HepG2 (cell line): ENCODE data around the gene DAPK3. TPM values are rescaled to one million over a fixed set of nuclear protein-coding genes. Genes with fewer than 3 reads are reported as not detected.

ENCODE experiments used
- FOXA1 ChIP-seq, 2 experiments: fragments of 450-650 bp in 1 of 2; sonication (generic) in 1 of 2; formaldehyde crosslinking in 1 of 2; IDR thresholded peaks; 2 replicates each; pipeline versions ENCODE4 v1.4.0 to v1.6.1; 2016 to 2020; ENCODE audit warnings: missing genetic modification reagents in 1 of 2
- ISL2 ChIP-seq: sonication (generic); formaldehyde crosslinking; IDR thresholded peaks from 2 replicates; pipeline ENCODE4 v1.5.0; 2020; ENCODE audit warnings: missing genetic modification reagents
- KDM1A ChIP-seq: IDR thresholded peaks from 2 replicates; pipeline ENCODE4 v1.6.1; 2016; ENCODE audit warnings: missing compliant biosample characterization
- MED13 ChIP-seq: sonication (generic); formaldehyde crosslinking; IDR thresholded peaks from 2 replicates; pipeline ENCODE4 v1.5.0; 2020; ENCODE audit warnings: missing genetic modification reagents
- SETDB1 ChIP-seq: sonication (generic); formaldehyde crosslinking; IDR thresholded peaks from 2 replicates; pipeline ENCODE4 v1.5.1; 2020; ENCODE audit warnings: missing genetic modification reagents, mild to moderate bottlenecking, borderline replicate concordance
- SMAD9 ChIP-seq: sonication (generic); formaldehyde crosslinking; IDR thresholded peaks from 2 replicates; pipeline ENCODE4 v1.5.1; 2020; ENCODE audit warnings: mild to moderate bottlenecking, missing genetic modification reagents
- ZBTB1 ChIP-seq: sonication (generic); formaldehyde crosslinking; IDR thresholded peaks from 2 replicates; pipeline ENCODE4 v1.4.0; 2020; ENCODE audit warnings: missing genetic modification reagents, borderline replicate concordance
- ZNF468 ChIP-seq: sonication (generic); formaldehyde crosslinking; IDR thresholded peaks from 2 replicates; pipeline ENCODE4 v1.8.0; 2022; ENCODE audit warnings: mild to moderate bottlenecking, moderate library complexity, missing genetic modification reagents
- ZNF543 ChIP-seq: sonication (generic); formaldehyde crosslinking; IDR thresholded peaks from 2 replicates; pipeline ENCODE4 v1.4.0; 2020; ENCODE audit warnings: mild to moderate bottlenecking, missing genetic modification reagents
- ZNF547 ChIP-seq: sonication (generic); formaldehyde crosslinking; IDR thresholded peaks from 2 replicates; pipeline ENCODE4 v1.5.1; 2020; ENCODE audit warnings: mild to moderate bottlenecking, missing genetic modification reagents
- ZNF570 ChIP-seq: sonication (generic); formaldehyde crosslinking; IDR thresholded peaks from 2 replicates; pipeline ENCODE4 v1.4.0; 2020; ENCODE audit warnings: mild to moderate bottlenecking, missing genetic modification reagents, borderline replicate concordance
- polyA plus RNA-seq, 8 experiments: library from polyadenylated mRNA; depleted of rRNA in 3 of 8; stranded (reverse) in 7 of 8; unstranded in 1 of 8; fragments of >200 nt; fragmentation: Illumina TruSeq in 4 of 8; extraction: Trizol in 4 of 8; gene quantifications; 2 replicates each; pipeline versions ENCODE4 v1.2.1 to v1.2.3, GENCODE V29; 2011 to 2016; ENCODE audit warnings: low read depth in 4 of 8, missing spikeins in 1 of 8, mixed read lengths in 1 of 8; ENCODE audit not compliant: insufficient read depth in 1 of 8
- total RNA-seq, 5 experiments: library from RNA; depleted of rRNA; stranded (reverse); fragments of >200 nt; fragmentation: Illumina TruSeq; extraction: Trizol; gene quantifications; 2 replicates each; pipeline ENCODE4 v1.2.3, GENCODE V29; 2016; ENCODE audit warnings: low read depth in 1 of 5
- TF ChIP-seq, protein P1 (sequence below): sonication (generic); formaldehyde crosslinking; IDR thresholded peaks from 2 replicates; pipeline ENCODE4 v1.4.0; 2020; ENCODE audit warnings: missing genetic modification reagents
- TF ChIP-seq, protein P2 (sequence below): sonication (generic); formaldehyde crosslinking; IDR thresholded peaks from 2 replicates; pipeline ENCODE4 v1.9.0; 2022; ENCODE audit warnings: missing genetic modification reagents, mild to moderate bottlenecking, borderline replicate concordance
- TF ChIP-seq, protein P3 (sequence below): sonication (generic); formaldehyde crosslinking; IDR thresholded peaks from 2 replicates; pipeline ENCODE4 v1.5.0; 2020; ENCODE audit warnings: missing genetic modification reagents
- TF ChIP-seq, protein P4 (sequence below): sonication (generic); formaldehyde crosslinking; IDR thresholded peaks from 2 replicates; pipeline ENCODE4 v1.4.0; 2020; ENCODE audit warnings: mild to moderate bottlenecking, missing genetic modification reagents
- TF ChIP-seq, protein P5 (sequence below): IDR thresholded peaks from 2 replicates; pipeline ENCODE4 v1.6.1; 2012; ENCODE audit warnings: low read length, improper control_type of control experiment
- TF ChIP-seq, protein P6 (sequence below): sonication (generic); formaldehyde crosslinking; IDR thresholded peaks from 2 replicates; pipeline ENCODE4 v1.4.0; 2020; ENCODE audit warnings: mild to moderate bottlenecking, missing genetic modification reagents
- TF ChIP-seq, protein P7 (sequence below): sonication (generic); formaldehyde crosslinking; IDR thresholded peaks from 2 replicates; pipeline ENCODE4 v1.9.0; 2021; ENCODE audit warnings: missing genetic modification reagents, mild to moderate bottlenecking, borderline replicate concordance

Gene DAPK3
- total and polyA plus RNA-seq, 2 of the 13 experiments (the other 11 are each of a cell fraction or from before 2014, with no cell fraction given) = 30.5 to 37.3 TPM

DNA sequence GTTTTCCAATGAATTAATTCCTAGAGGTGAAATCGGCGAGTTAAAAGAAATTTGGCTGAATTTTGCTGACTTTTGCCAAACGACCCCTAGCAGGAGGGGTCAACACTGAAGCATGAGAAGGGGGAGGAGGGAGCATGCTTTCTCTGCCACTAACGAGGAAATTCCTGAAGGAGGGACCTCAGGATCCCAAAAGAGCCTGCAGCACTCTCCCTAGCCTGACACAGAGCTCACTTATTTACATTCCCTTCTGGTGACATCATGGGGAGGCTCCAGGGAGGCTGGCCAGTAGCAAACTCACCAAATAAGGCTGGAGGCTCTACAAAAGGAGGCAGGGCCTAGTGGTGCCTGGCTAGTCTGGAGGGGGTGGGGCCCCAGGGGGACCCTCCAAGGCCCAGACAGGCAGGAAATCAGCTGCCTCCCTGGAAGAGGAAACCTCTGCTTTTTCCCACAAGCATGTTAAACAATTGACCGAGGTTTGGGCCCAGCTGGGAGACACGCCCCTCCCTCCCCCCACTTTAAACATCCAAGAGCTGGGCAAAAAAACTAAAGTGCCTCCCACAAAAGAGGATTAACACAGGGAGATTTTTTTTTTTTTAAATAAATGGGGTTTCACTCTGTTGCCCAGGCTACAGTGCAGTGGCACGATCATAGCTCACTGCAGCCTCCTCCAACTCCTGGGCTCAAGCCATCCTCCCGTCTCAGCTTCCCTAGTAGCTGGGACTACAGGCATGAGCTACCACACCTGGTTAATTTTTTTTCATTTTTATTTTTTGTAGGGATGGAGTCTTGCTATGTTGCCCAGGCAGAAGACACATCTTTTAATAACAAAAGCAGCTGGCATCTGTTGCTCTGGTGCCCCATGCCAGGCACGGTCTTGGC is 2.1 kb downstream of the DAPK3 start (continued):
- TF ChIP-seq, protein P1, sequence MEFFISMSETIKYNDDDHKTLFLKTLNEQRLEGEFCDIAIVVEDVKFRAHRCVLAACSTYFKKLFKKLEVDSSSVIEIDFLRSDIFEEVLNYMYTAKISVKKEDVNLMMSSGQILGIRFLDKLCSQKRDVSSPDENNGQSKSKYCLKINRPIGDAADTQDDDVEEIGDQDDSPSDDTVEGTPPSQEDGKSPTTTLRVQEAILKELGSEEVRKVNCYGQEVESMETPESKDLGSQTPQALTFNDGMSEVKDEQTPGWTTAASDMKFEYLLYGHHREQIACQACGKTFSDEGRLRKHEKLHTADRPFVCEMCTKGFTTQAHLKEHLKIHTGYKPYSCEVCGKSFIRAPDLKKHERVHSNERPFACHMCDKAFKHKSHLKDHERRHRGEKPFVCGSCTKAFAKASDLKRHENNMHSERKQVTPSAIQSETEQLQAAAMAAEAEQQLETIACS (CRISPR knock-in tag) = no peak
- TF ChIP-seq, protein P2, sequence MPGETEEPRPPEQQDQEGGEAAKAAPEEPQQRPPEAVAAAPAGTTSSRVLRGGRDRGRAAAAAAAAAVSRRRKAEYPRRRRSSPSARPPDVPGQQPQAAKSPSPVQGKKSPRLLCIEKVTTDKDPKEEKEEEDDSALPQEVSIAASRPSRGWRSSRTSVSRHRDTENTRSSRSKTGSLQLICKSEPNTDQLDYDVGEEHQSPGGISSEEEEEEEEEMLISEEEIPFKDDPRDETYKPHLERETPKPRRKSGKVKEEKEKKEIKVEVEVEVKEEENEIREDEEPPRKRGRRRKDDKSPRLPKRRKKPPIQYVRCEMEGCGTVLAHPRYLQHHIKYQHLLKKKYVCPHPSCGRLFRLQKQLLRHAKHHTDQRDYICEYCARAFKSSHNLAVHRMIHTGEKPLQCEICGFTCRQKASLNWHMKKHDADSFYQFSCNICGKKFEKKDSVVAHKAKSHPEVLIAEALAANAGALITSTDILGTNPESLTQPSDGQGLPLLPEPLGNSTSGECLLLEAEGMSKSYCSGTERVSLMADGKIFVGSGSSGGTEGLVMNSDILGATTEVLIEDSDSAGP = no peak
- TF ChIP-seq, protein P3, sequence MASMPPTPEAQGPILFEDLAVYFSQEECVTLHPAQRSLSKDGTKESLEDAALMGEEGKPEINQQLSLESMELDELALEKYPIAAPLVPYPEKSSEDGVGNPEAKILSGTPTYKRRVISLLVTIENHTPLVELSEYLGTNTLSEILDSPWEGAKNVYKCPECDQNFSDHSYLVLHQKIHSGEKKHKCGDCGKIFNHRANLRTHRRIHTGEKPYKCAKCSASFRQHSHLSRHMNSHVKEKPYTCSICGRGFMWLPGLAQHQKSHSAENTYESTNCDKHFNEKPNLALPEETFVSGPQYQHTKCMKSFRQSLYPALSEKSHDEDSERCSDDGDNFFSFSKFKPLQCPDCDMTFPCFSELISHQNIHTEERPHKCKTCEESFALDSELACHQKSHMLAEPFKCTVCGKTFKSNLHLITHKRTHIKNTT (CRISPR knock-in tag) = no peak
- TF ChIP-seq, protein P4, sequence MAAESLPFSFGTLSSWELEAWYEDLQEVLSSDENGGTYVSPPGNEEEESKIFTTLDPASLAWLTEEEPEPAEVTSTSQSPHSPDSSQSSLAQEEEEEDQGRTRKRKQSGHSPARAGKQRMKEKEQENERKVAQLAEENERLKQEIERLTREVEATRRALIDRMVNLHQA (CRISPR knock-in tag) = no peak
- no peak for TF ChIP-seq FOXA1 (IDR thresholded peaks at IDR 0.05)
- peak; percentile 96 for TF ChIP-seq FOXA1 (CRISPR knock-in tag; IDR thresholded peaks at IDR 0.05)
- TF ChIP-seq ZNF543 (CRISPR knock-in tag) = no peak
- TF ChIP-seq ZNF547 (CRISPR knock-in tag) = no peak
- no peak for TF ChIP-seq MED13
- no peak for TF ChIP-seq SETDB1 (CRISPR knock-in tag)
- TF ChIP-seq ZBTB1 (CRISPR knock-in tag) = no peak
- TF ChIP-seq, protein P5, sequence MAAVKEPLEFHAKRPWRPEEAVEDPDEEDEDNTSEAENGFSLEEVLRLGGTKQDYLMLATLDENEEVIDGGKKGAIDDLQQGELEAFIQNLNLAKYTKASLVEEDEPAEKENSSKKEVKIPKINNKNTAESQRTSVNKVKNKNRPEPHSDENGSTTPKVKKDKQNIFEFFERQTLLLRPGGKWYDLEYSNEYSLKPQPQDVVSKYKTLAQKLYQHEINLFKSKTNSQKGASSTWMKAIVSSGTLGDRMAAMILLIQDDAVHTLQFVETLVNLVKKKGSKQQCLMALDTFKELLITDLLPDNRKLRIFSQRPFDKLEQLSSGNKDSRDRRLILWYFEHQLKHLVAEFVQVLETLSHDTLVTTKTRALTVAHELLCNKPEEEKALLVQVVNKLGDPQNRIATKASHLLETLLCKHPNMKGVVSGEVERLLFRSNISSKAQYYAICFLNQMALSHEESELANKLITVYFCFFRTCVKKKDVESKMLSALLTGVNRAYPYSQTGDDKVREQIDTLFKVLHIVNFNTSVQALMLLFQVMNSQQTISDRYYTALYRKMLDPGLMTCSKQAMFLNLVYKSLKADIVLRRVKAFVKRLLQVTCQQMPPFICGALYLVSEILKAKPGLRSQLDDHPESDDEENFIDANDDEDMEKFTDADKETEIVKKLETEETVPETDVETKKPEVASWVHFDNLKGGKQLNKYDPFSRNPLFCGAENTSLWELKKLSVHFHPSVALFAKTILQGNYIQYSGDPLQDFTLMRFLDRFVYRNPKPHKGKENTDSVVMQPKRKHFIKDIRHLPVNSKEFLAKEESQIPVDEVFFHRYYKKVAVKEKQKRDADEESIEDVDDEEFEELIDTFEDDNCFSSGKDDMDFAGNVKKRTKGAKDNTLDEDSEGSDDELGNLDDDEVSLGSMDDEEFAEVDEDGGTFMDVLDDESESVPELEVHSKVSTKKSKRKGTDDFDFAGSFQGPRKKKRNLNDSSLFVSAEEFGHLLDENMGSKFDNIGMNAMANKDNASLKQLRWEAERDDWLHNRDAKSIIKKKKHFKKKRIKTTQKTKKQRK = no peak
- TF ChIP-seq, protein P6, sequence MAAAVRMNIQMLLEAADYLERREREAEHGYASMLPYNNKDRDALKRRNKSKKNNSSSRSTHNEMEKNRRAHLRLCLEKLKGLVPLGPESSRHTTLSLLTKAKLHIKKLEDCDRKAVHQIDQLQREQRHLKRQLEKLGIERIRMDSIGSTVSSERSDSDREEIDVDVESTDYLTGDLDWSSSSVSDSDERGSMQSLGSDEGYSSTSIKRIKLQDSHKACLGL = no peak
- TF ChIP-seq, protein P7, sequence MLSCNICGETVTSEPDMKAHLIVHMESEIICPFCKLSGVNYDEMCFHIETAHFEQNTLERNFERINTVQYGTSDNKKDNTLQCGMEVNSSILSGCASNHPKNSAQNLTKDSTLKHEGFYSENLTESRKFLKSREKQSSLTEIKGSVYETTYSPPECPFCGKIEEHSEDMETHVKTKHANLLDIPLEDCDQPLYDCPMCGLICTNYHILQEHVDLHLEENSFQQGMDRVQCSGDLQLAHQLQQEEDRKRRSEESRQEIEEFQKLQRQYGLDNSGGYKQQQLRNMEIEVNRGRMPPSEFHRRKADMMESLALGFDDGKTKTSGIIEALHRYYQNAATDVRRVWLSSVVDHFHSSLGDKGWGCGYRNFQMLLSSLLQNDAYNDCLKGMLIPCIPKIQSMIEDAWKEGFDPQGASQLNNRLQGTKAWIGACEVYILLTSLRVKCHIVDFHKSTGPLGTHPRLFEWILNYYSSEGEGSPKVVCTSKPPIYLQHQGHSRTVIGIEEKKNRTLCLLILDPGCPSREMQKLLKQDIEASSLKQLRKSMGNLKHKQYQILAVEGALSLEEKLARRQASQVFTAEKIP (CRISPR knock-in tag) = no peak
- no peak for TF ChIP-seq ZNF570
- TF ChIP-seq KDM1A (CRISPR knock-in tag) = no peak
- no peak for TF ChIP-seq ZNF468 (CRISPR knock-in tag)
- TF ChIP-seq SMAD9 (CRISPR knock-in tag) = no peak
- 0 out of 2 replicates have a peak, but pooled peaks have one; percentile 6 for TF ChIP-seq ISL2 (CRISPR knock-in tag)
